GM10248 (cell line): ENCODE results near the gene PEX11A.

ENCODE experiments used
- CTCF ChIA-PET: fragments of 300-600 bp; sonication (Branson Sonifier 250); formaldehyde crosslinking; extraction: SDS; loops from one replicate; lab custom pipeline; 2021; ENCODE audit warnings: antibody characterized with exemption; lab: Yijun Ruan, JAX
- POLR2A ChIA-PET: fragments of 350-650 bp; sonication (Branson Sonifier 250); formaldehyde crosslinking; extraction: SDS; loops from one replicate; lab custom pipeline; 2020; ENCODE audit warnings: antibody characterized with exemption; lab: Yijun Ruan, JAX
- DNase-seq: peaks from one replicate; pipeline ENCODE4 v3.0.0; 2012; ENCODE audit errors: extremely low spot score
- CTCF ChIP-seq: IDR thresholded peaks from 2 replicates; pipeline ENCODE4 v1.5.1; 2012; ENCODE audit warnings: mild to moderate bottlenecking, low read depth; ENCODE audit errors: extremely low read depth, missing control alignments, control extremely low read depth

PEX11A gene

DNA sequence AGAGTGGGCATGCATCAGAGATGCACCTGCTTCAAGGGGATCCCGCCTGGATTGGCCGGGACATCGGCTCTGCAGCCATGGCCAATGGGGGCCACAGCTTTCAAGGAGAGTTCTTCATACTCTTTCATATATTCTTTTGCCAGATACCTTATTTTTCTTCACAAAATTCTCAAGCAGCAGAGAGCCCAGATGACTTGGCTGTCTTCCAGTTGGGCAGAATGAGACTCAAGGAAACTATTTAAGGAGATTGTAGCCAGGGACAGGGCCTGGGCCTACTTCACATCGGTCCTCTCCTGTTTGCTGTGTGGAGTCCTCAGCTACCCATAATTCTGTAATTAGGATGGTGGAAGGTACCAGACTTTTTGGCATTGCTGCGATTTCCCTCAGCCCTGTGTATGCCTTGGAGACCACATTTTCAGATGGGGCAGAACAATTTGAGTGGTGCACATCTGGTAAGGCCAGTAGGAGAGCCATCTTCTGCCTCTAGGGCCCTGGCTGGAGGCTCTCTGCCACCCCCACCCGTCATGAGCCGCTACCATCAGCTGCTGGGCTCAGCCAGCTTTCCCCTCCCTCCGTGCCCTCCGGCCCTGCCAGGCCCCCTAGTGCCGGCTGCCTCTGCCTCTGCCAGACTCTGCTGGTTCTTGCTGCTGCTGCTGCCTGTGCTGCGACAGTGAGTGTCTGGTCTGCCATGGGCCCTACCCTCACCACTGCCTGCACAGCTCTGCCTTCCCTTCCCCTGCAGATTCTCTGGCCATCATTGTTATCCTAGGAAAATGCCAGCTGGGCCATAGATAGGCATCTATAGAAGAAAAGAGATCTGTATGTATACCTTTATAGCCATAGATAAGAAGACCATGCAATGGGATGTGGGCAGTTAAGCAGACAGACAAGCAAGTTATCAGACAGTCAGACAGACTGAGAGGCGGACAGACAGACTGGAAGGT lies 18.1 kb downstream of the PEX11A start:
- no peak for TF ChIP-seq CTCF
- ChIA-PET POLR2A (no interaction called here), CTCF (interaction anchor here (1.1 to 2.7 kb wide), 5 partner anchors 9 to 68 kb away, joined by 4 to 20 read pairs (median 5); no protein-coding TSS in a partner anchor)
- DNase-seq = no peak

DNA sequence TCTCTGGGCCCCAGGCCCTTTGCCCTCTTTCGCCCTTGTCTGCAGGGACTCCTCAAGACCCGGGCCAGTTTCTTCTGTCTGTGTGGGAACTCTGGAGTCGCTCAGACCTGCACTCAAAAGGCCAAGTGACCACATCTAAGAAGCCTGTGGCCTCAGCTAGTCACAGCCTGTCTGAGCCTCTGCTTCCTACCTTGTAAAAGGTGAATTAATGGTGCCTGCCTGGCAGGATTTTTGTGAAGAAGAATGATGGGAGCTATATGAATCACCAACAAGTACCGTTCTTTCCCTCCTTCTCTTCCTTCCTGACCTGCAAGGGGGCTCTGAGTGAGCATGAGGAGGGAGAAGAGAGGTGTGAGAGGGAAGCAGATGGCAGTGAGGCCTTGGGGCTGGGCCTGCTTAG lies 18.9 kb downstream of the PEX11A start:
- ChIA-PET POLR2A (no interaction called here), CTCF (interaction anchor here (1.3 to 2.7 kb wide), 3 partner anchors 8 to 30 kb away, joined by 3 to 20 read pairs (median 4); no protein-coding TSS in a partner anchor)
- DNase-seq = no peak
- no peak for TF ChIP-seq CTCF

- TF ChIP-seq CTCF = no peak
- CTCF ChIA-PET = interaction anchor here (0.8 to 2.7 kb wide), 3 partner anchors 8 to 112 kb away, joined by 3 to 20 read pairs (median 3); no protein-coding TSS in a partner anchor
- POLR2A ChIA-PET = no interaction called here
- no peak for DNase-seq
Measured at GRCh38 chr15:89670971-89671560, 19.5 kb downstream of the PEX11A start.

DNA sequence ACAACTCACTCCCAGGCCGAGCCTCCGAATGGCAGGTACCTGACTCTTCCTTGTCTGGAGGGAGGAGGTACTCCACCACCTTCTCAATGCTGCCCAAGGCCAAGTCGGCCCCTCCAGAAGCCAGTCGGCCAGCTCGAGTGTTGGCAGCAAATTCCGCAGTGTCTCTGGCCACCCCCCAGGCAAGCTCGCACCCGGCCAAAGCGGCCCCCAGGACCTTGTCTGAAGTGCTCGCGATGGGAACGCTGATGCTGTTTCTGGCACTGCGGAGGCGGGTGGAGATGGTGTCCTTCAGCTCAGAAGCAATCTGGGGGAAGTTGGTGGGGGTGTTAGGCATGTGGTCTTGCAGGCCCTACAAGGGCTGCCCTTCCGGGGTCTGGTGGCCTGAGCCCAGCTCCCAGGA lies 20.6 kb downstream of the PEX11A start:
- ChIA-PET CTCF (no interaction called here), POLR2A (no interaction called here)
- DNase-seq = no peak
- TF ChIP-seq CTCF = no peak

GRCh38 chr15:89669309-89669865 lies 21.2 kb downstream of the PEX11A start:
- CTCF ChIA-PET = no interaction called here
- no peak for DNase-seq
- no peak for TF ChIP-seq CTCF
- POLR2A ChIA-PET = no interaction called here

DNA sequence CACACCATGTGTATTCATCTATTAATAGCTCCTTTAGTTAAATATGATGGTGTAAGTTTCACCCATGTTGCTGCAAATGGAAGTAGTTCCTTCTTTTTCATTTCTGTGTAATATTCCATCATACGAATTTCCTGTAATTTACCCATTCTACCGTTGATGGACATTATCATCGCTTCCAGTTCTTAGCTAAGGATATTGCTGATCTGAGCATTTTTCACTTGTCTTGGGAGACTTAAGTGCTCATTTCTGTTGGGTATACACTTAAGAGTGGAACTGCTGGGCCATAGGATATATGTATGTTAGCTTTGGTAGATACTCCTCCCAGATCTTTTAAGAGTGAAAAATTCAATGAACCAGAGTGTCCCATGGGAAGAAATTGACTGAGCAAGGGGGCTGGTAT lies 22.4 kb downstream of the PEX11A start:
- ChIA-PET POLR2A (no interaction called here), CTCF (interaction anchor here (1.2 to 1.7 kb wide), 2 partner anchors 11 to 22 kb away, joined by 3 to 6 read pairs; no protein-coding TSS in a partner anchor)
- DNase-seq = no peak
- TF ChIP-seq CTCF = no peak
